ENCODE measurements around the gene NAALAD2.

The NAALAD2 gene

GRCh38 chr11:90241414-90241813, 107.0 kb downstream of the NAALAD2 start:
- DNase-seq (ENCODE audit: low read depth in 3 of 3): no peak
